T follicular helper cell (primary cell): ENCODE data around the gene MYF5.

Experiments
- DNase-seq: peaks from one replicate; pipeline ENCODE4 v3.0.0-alpha.2; 2020; ENCODE audit warnings: low read depth

Gene MYF5

GRCh38 chr12:80766210-80766609 is 49.5 kb downstream of the MYF5 start:
- no peak for DNase-seq

- DNase-seq: no peak
These were observed 50.2 kb downstream of the MYF5 start for GRCh38 chr12:80766897-80767296.
